ENCODE results near the gene XPNPEP1.
A peak's percentile ranks its signal among the peaks of the same experiment; 100 is the strongest.

Gene XPNPEP1

GRCh38 chr10:109947111-109947920 is 24.0 kb upstream of the XPNPEP1 start:
- no peak for DNase-seq (ENCODE audit: low read depth, low spot score)

GRCh38 chr10:109946680-109947079 is 23.4 kb upstream of the XPNPEP1 start:
- DNase-seq (ENCODE audit: low read depth, low spot score): no peak

- DNase-seq (ENCODE audit: low read depth, low spot score): no peak
These were observed 22.3 kb upstream of the XPNPEP1 start for GRCh38 chr10:109945473-109946177.

GRCh38 chr10:109944613-109945012 is 21.3 kb upstream of the XPNPEP1 start:
- DNase-seq (ENCODE audit: low read depth, low spot score): no peak

- DNase-seq (ENCODE audit: low read depth, low spot score): no peak
These were observed 18.0 kb upstream of the XPNPEP1 start for GRCh38 chr10:109941236-109941862.

- no peak for DNase-seq (ENCODE audit: low read depth, low spot score)
These were observed 17.2 kb upstream of the XPNPEP1 start for GRCh38 chr10:109940553-109940952.

- no peak for DNase-seq (ENCODE audit: low read depth, low spot score)
These were observed 16.8 kb upstream of the XPNPEP1 start for GRCh38 chr10:109940117-109940516.

GRCh38 chr10:109939315-109939961 is 16.1 kb upstream of the XPNPEP1 start:
- no peak for DNase-seq (ENCODE audit: low read depth, low spot score)

- no peak for DNase-seq (ENCODE audit: low read depth, low spot score)
These were observed 14.3 kb upstream of the XPNPEP1 start for GRCh38 chr10:109937460-109938065.

- DNase-seq (ENCODE audit: low read depth, low spot score): peak; percentile 98
These were observed 11.9 kb upstream of the XPNPEP1 start for GRCh38 chr10:109934958-109935793.

GRCh38 chr10:109933984-109934565 is 10.8 kb upstream of the XPNPEP1 start:
- no peak for DNase-seq (ENCODE audit: low read depth, low spot score)

GRCh38 chr10:109932968-109933367 is 9.7 kb upstream of the XPNPEP1 start:
- DNase-seq (ENCODE audit: low read depth, low spot score): no peak

- DNase-seq (ENCODE audit: low read depth, low spot score): no peak
These were observed 9.1 kb upstream of the XPNPEP1 start for GRCh38 chr10:109932391-109932790.

- no peak for DNase-seq (ENCODE audit: low read depth, low spot score)
These were observed 7.9 kb upstream of the XPNPEP1 start for GRCh38 chr10:109931163-109931562.

- DNase-seq (ENCODE audit: low read depth, low spot score): peak; percentile 50
These were observed 6.3 kb upstream of the XPNPEP1 start for GRCh38 chr10:109929501-109930219.

- no peak for DNase-seq (ENCODE audit: low read depth, low spot score)
These were observed 5.2 kb upstream of the XPNPEP1 start for GRCh38 chr10:109928475-109928891.

- DNase-seq (ENCODE audit: low read depth, low spot score): no peak
These were observed 3.5 kb upstream of the XPNPEP1 start for GRCh38 chr10:109926825-109927224.

GRCh38 chr10:109926061-109926745 is 2.9 kb upstream of the XPNPEP1 start:
- no peak for DNase-seq (ENCODE audit: low read depth, low spot score)

All from brain pericyte (primary cell).